NCI-H2107 treated with DMSO at 0.1 percent for 48 hours (cell line): Measurements from ENCODE around the gene PTGS1.
"Not testable (repeated sequence)": the region's sequence is repeated elsewhere in the genome, so short reads cannot be mapped to it uniquely, and the experiment has no call there.

Source experiments
- DNase-seq: peaks from one replicate; lab custom pipeline; 2025; ENCODE audit not compliant: unreplicated experiment; lab: John Stamatoyannopoulos, UW

Gene PTGS1

GRCh38 chr9:122370869-122371755, at the start of gene PTGS1:
TSS of gene PTGS1 (plus strand) at chr9:122371024. CDS start at chr9:122371085, 61 bp downstream.
- DNase-seq, result no peak

GRCh38 chr9:122322553-122322952, 48.3 kb upstream of the PTGS1 start:
- no peak for DNase-seq

GRCh38 chr9:122324665-122325064, 46.2 kb upstream of the PTGS1 start:
- DNase-seq, result not testable (repeated sequence)

GRCh38 chr9:122325124-122325523, 45.7 kb upstream of the PTGS1 start:
- no peak for DNase-seq

GRCh38 chr9:122327175-122327574, 43.6 kb upstream of the PTGS1 start:
- DNase-seq, result no peak

- DNase-seq, result no peak
These were observed 41.2 kb upstream of the PTGS1 start for GRCh38 chr9:122329597-122329996.

- DNase-seq, result not testable (repeated sequence)
These were observed 40.4 kb upstream of the PTGS1 start for GRCh38 chr9:122330466-122330865.

- DNase-seq, result no peak
These were observed 39.3 kb upstream of the PTGS1 start for GRCh38 chr9:122331523-122331927.

- no peak for DNase-seq
These were observed 38.7 kb upstream of the PTGS1 start for GRCh38 chr9:122332083-122332482.

GRCh38 chr9:122332644-122333043, 38.2 kb upstream of the PTGS1 start:
- no peak for DNase-seq

- no peak for DNase-seq
These were observed 37.5 kb upstream of the PTGS1 start for GRCh38 chr9:122333169-122333808.

GRCh38 chr9:122334916-122335315, 35.9 kb upstream of the PTGS1 start:
- no peak for DNase-seq

- no peak for DNase-seq
These were observed 34.6 kb upstream of the PTGS1 start for GRCh38 chr9:122336189-122336588.

- no peak for DNase-seq
These were observed 33.8 kb upstream of the PTGS1 start for GRCh38 chr9:122336866-122337555.

GRCh38 chr9:122337556-122337929, 33.3 kb upstream of the PTGS1 start:
- DNase-seq, result no peak

- DNase-seq, result no peak
These were observed 32.3 kb upstream of the PTGS1 start for GRCh38 chr9:122338536-122338935.

GRCh38 chr9:122338994-122339393, 31.8 kb upstream of the PTGS1 start:
- DNase-seq, result no peak

GRCh38 chr9:122339579-122339978, 31.2 kb upstream of the PTGS1 start:
- DNase-seq, result no peak

GRCh38 chr9:122340161-122340560, 30.7 kb upstream of the PTGS1 start:
- DNase-seq, result no peak

- DNase-seq, result no peak
These were observed 28.3 kb upstream of the PTGS1 start for GRCh38 chr9:122342323-122343050.
